H9 (cell line): ENCODE results near the gene TRIM27. TPM values are rescaled to one million over a fixed set of nuclear protein-coding genes. Genes with fewer than 3 reads are reported as not detected.

Source experiments
- DNase-seq: peaks from one replicate; pipeline ENCODE4 v3.0.0-alpha.2; 2017
- H2AFZ ChIP-seq: one replicate; pipeline ENCODE4 v1.6.1; 2013; ENCODE audit warnings: mild to moderate bottlenecking, low read length, control low read depth, moderate library complexity
- H2AK5ac ChIP-seq: 2 replicates; pipeline ENCODE4 v1.6.1; 2013; ENCODE audit warnings: low read length, control low read depth, mixed read lengths; ENCODE audit not compliant: insufficient read length
- H2BK120ac ChIP-seq: one replicate; pipeline ENCODE4 v1.6.1; 2013; ENCODE audit warnings: low read depth, mild to moderate bottlenecking, low read length, control low read depth, inconsistent platforms; ENCODE audit not compliant: poor library complexity, severe bottlenecking
- H2BK12ac ChIP-seq: 2 replicates; pipeline ENCODE4 v1.6.1; 2013; ENCODE audit warnings: low read length, control low read depth, mixed read lengths, low read depth; ENCODE audit not compliant: insufficient read length
- H2BK15ac ChIP-seq: 2 replicates; pipeline ENCODE4 v1.6.1; 2013; ENCODE audit warnings: low read depth, low read length, control low read depth
- H2BK20ac ChIP-seq: one replicate; pipeline ENCODE4 v1.6.1; 2013; ENCODE audit warnings: low read depth, mild to moderate bottlenecking, low read length, control low read depth, inconsistent platforms; ENCODE audit not compliant: poor library complexity, severe bottlenecking
- H2BK5ac ChIP-seq: 2 replicates; pipeline ENCODE4 v1.6.1; 2013; ENCODE audit warnings: low read length, control low read depth, mixed read lengths; ENCODE audit not compliant: insufficient read length
- H3K14ac ChIP-seq: 2 replicates; pipeline ENCODE4 v1.6.1; 2013; ENCODE audit warnings: low read length, control low read depth; ENCODE audit not compliant: insufficient read depth
- H3K18ac ChIP-seq: 2 replicates; pipeline ENCODE4 v1.6.1; 2013; ENCODE audit warnings: low read depth, mild to moderate bottlenecking, mixed read lengths, low read length, control low read depth; ENCODE audit not compliant: insufficient read length
- H3K23ac ChIP-seq: 2 replicates; pipeline ENCODE4 v1.6.1; 2013; ENCODE audit warnings: low read length, control low read depth, mixed read lengths, low read depth; ENCODE audit not compliant: insufficient read length
- H3K23me2 ChIP-seq: 2 replicates; pipeline ENCODE4 v1.6.1; 2013; ENCODE audit warnings: low read depth, mild to moderate bottlenecking, mixed read lengths, low read length, control low read depth; ENCODE audit not compliant: insufficient read length, poor library complexity, severe bottlenecking
- H3K27ac ChIP-seq: 2 replicates; pipeline ENCODE4 v1.5.1; 2013; ENCODE audit warnings: low read length, control low read depth, mixed read lengths, low read depth; ENCODE audit not compliant: insufficient read length
- H3K27me3 ChIP-seq: 2 replicates; pipeline ENCODE4 v1.6.1; 2013; ENCODE audit warnings: low read length, control low read depth, inconsistent platforms; ENCODE audit not compliant: insufficient read depth
- H3K4ac ChIP-seq: 2 replicates; pipeline ENCODE4 v1.6.1; 2013; ENCODE audit warnings: low read depth, mild to moderate bottlenecking, control low read depth, inconsistent platforms, low read length, moderate library complexity
- H3K4me1 ChIP-seq: 2 replicates; pipeline ENCODE4 v1.6.1; 2013; ENCODE audit warnings: low read length, control low read depth, inconsistent platforms; ENCODE audit not compliant: insufficient read depth
- H3K4me2 ChIP-seq: 2 replicates; pipeline ENCODE4 v1.6.1; 2013; ENCODE audit warnings: low read length, control low read depth, mixed read lengths; ENCODE audit not compliant: insufficient read length, insufficient read depth
- H3K56ac ChIP-seq: 2 replicates; pipeline ENCODE4 v1.6.1; 2013; ENCODE audit warnings: low read depth, mild to moderate bottlenecking, mixed read lengths, low read length, control low read depth; ENCODE audit not compliant: insufficient read length
- H3K79me1 ChIP-seq: 2 replicates; pipeline ENCODE4 v1.6.1; 2013; ENCODE audit warnings: low read depth, mild to moderate bottlenecking, moderate library complexity, low read length, control low read depth, inconsistent platforms; ENCODE audit not compliant: insufficient read depth, poor library complexity, severe bottlenecking
- H3K79me2 ChIP-seq: 2 replicates; pipeline ENCODE4 v1.6.1; 2013; ENCODE audit warnings: low read length, control low read depth, inconsistent platforms; ENCODE audit not compliant: insufficient read depth
- H3K9ac ChIP-seq: 2 replicates; pipeline ENCODE4 v1.6.1; 2013; ENCODE audit warnings: low read length, control low read depth, mixed read lengths; ENCODE audit not compliant: insufficient read length; ENCODE audit errors: extremely low read depth
- H3K9me3 ChIP-seq: one replicate; pipeline ENCODE4 v1.6.1; 2013; ENCODE audit warnings: low read depth, low read length, inconsistent platforms; ENCODE audit not compliant: control insufficient read depth
- H3T11ph ChIP-seq: one replicate; pipeline ENCODE4 v1.6.1; 2013; ENCODE audit warnings: mild to moderate bottlenecking, low read length, control low read depth, inconsistent platforms
- H4K20me1 ChIP-seq: one replicate; pipeline ENCODE4 v1.6.1; 2013; ENCODE audit not compliant: control insufficient read depth, insufficient read length, insufficient read depth
- H4K5ac ChIP-seq: 2 replicates; pipeline ENCODE4 v1.6.1; 2013; ENCODE audit warnings: low read depth, mild to moderate bottlenecking, mixed read lengths, low read length, control low read depth; ENCODE audit not compliant: insufficient read length
- H4K8ac ChIP-seq: replicated peaks from 2 replicates; pipeline ENCODE4 v1.6.1; 2013; ENCODE audit warnings: low read length, control low read depth, mixed read lengths, low read depth; ENCODE audit not compliant: insufficient read length
- H4K91ac ChIP-seq: 2 replicates; pipeline ENCODE4 v1.6.1; 2013; ENCODE audit warnings: low read depth, mild to moderate bottlenecking, moderate library complexity, mixed read lengths, low read length, control low read depth; ENCODE audit not compliant: insufficient read length
- H3K27ac Mint-ChIP-seq, 3 experiments: 2 replicates in 2 of 3; 3 replicates in 1 of 3; pipeline ENCODE4 v1.8.0; 2020 to 2021; ENCODE audit warnings: mixed read lengths in 3 of 3, mild to moderate bottlenecking in 1 of 3, moderate library complexity in 1 of 3
- H3K27me3 Mint-ChIP-seq: 2 replicates; pipeline ENCODE4 v1.8.0; 2021; ENCODE audit warnings: low read depth, mild to moderate bottlenecking, moderate library complexity, mixed read lengths
- H3K36me3 Mint-ChIP-seq, 3 experiments: 2 replicates in 2 of 3; 3 replicates in 1 of 3; pipeline ENCODE4 v1.8.0; 2020 to 2021; ENCODE audit warnings: low read depth in 3 of 3, mixed read lengths in 3 of 3; ENCODE audit not compliant: insufficient read depth in 1 of 3
- H3K4me1 Mint-ChIP-seq, 2 experiments: 2 replicates each; pipeline ENCODE4 v1.8.0; 2020; ENCODE audit warnings: mixed read lengths in 2 of 2
- H3K4me3 Mint-ChIP-seq, 2 experiments: 2 replicates in 1 of 2; 3 replicates in 1 of 2; pipeline ENCODE4 v1.8.0; 2020 to 2021; ENCODE audit warnings: mild to moderate bottlenecking in 2 of 2, mixed read lengths in 2 of 2, moderate library complexity in 1 of 2
- H3K9me3 Mint-ChIP-seq, 2 experiments: 2 replicates in 1 of 2; 3 replicates in 1 of 2; pipeline ENCODE4 v1.8.0; 2020; ENCODE audit warnings: mild to moderate bottlenecking in 2 of 2, mixed read lengths in 2 of 2, moderate library complexity in 1 of 2
- WGBS: extraction: QIAGEN DNeasy Blood & Tissue Kit; methylation state at CpG from one replicate; pipeline ENCODE4 v1.1.7; 2013; ENCODE audit warnings: missing lambda C conversion rate, low lambda C conversion rate, mixed read lengths; ENCODE audit not compliant: insufficient read length; ENCODE audit errors: extremely low coverage; 5-methylcytosine and 5-hydroxymethylcytosine counted together
- total RNA-seq: library from RNA; stranded (reverse); gene quantifications from 2 replicates; pipeline ENCODE4 v1.2.1, GENCODE V29; 2021
- TF ChIP-seq, protein P1 (sequence below): fragments of 200-600 bp; sonication (generic); conservative IDR thresholded peaks from 3 replicates; pipeline ENCODE4 v1.8.0; 2021; ENCODE audit warnings: antibody characterized with exemption, mild to moderate bottlenecking

The TRIM27 gene
- total RNA-seq, 1 experiment from 2014 or later, result 98.2 TPM

DNA sequence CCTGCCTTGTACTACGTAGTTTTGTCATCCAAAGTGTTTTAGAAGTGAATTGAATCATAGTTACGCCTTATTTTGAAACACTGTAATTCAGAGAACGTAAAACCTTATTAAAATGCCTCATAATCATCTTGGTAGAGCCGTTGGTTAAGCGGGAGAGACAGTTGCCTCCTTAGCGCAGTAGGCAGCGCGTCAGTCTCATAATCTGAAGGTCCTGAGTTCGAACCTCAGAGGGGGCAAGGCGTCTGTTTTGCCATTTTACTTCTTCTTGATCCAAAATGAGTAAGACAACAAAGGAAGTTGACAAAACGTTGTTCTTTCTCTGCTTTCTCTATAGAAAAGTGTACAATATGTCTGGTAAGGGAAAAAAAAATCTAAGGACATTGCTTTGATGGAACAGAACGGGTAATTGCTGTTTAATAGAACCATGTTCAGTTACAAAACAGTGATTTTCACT, 20.7 kb upstream of the TRIM27 start:
- peak overlapping the region; percentile 79 for H3K4me2 ChIP-seq
- H3K9ac ChIP-seq, result peak overlapping the region; percentile 69
- H3K79me1 ChIP-seq, result no peaks in the 10 kb centered on the region
- H4K5ac ChIP-seq, result no peak overlapping the region
- H3K27ac ChIP-seq, result no peak overlapping the region
- H3K9me3 ChIP-seq, result no peaks in the 10 kb centered on the region
- H3K23ac ChIP-seq, result no peak overlapping the region
- H4K91ac ChIP-seq, result no peak overlapping the region
- no peak overlapping the region for H3T11ph ChIP-seq
- H3K4me3 Mint-ChIP-seq, result peak overlapping the region; percentile 84 to 94
- peaks cover 2% of the 10 kb centered on the region; the same call in 1 of the 2 replicates for H3K4me1 ChIP-seq
- peak overlapping the region in 1 of 3 experiments; percentile 37; a peak in 2 of 7 replicates for H3K27ac Mint-ChIP-seq
- peaks cover 6% of the 10 kb centered on the region for H3K23me2 ChIP-seq
- TF ChIP-seq, protein P1, sequence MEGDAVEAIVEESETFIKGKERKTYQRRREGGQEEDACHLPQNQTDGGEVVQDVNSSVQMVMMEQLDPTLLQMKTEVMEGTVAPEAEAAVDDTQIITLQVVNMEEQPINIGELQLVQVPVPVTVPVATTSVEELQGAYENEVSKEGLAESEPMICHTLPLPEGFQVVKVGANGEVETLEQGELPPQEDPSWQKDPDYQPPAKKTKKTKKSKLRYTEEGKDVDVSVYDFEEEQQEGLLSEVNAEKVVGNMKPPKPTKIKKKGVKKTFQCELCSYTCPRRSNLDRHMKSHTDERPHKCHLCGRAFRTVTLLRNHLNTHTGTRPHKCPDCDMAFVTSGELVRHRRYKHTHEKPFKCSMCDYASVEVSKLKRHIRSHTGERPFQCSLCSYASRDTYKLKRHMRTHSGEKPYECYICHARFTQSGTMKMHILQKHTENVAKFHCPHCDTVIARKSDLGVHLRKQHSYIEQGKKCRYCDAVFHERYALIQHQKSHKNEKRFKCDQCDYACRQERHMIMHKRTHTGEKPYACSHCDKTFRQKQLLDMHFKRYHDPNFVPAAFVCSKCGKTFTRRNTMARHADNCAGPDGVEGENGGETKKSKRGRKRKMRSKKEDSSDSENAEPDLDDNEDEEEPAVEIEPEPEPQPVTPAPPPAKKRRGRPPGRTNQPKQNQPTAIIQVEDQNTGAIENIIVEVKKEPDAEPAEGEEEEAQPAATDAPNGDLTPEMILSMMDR, result no peak
- H3K4ac ChIP-seq, result no peak overlapping the region
- H2BK120ac ChIP-seq, result no peak overlapping the region
- no CpG with 5 or more reads among the region's 12 CpGs for WGBS
- peaks cover 29 to 30% of the 10 kb centered on the region in 2 experiments for H3K4me1 Mint-ChIP-seq
- no peak overlapping the region for H2BK5ac ChIP-seq
- no peaks in the 10 kb centered on the region for H3K79me2 ChIP-seq
- no peaks in the 10 kb centered on the region for H4K20me1 ChIP-seq
- DNase-seq, result peak; percentile 70
- H3K18ac ChIP-seq, result no peak overlapping the region
- no peaks in the 10 kb centered on the region for H3K27me3 ChIP-seq
- H3K56ac ChIP-seq, result no peak overlapping the region
- H2BK20ac ChIP-seq, result no peak overlapping the region
- H2BK12ac ChIP-seq, result no peak overlapping the region
- no peak overlapping the region for H2AK5ac ChIP-seq
- H3K14ac ChIP-seq, result no peak overlapping the region
- peaks cover 4 to 5% (median 5%) of the 10 kb centered on the region in 3 experiments; a peak in 5 of 7 replicates for H3K36me3 Mint-ChIP-seq
- H3K27me3 Mint-ChIP-seq, result peaks cover 9% of the 10 kb centered on the region; the same call in 1 of the 2 replicates
- H4K8ac ChIP-seq, result no peak overlapping the region
- no peak overlapping the region for H2AFZ ChIP-seq
- H3K9me3 Mint-ChIP-seq, result peaks cover 5 to 6% of the 10 kb centered on the region in 2 experiments
- no peak overlapping the region for H2BK15ac ChIP-seq
